Stimulated activated CD4-positive, alpha-beta T cell treated with anti-CD3 and anti-CD28 coated beads, Interleukin-12 subunit alpha, Interleukin-12 subunit beta, amount 100 ng/mL, for 4 hours (primary cell): Measurements from ENCODE around the gene FJX1.

Experiments used
- DNase-seq: peaks from one replicate; pipeline ENCODE4 v3.0.0-alpha.2; 2020

The FJX1 gene, protein sequence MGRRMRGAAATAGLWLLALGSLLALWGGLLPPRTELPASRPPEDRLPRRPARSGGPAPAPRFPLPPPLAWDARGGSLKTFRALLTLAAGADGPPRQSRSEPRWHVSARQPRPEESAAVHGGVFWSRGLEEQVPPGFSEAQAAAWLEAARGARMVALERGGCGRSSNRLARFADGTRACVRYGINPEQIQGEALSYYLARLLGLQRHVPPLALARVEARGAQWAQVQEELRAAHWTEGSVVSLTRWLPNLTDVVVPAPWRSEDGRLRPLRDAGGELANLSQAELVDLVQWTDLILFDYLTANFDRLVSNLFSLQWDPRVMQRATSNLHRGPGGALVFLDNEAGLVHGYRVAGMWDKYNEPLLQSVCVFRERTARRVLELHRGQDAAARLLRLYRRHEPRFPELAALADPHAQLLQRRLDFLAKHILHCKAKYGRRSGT

DNA sequence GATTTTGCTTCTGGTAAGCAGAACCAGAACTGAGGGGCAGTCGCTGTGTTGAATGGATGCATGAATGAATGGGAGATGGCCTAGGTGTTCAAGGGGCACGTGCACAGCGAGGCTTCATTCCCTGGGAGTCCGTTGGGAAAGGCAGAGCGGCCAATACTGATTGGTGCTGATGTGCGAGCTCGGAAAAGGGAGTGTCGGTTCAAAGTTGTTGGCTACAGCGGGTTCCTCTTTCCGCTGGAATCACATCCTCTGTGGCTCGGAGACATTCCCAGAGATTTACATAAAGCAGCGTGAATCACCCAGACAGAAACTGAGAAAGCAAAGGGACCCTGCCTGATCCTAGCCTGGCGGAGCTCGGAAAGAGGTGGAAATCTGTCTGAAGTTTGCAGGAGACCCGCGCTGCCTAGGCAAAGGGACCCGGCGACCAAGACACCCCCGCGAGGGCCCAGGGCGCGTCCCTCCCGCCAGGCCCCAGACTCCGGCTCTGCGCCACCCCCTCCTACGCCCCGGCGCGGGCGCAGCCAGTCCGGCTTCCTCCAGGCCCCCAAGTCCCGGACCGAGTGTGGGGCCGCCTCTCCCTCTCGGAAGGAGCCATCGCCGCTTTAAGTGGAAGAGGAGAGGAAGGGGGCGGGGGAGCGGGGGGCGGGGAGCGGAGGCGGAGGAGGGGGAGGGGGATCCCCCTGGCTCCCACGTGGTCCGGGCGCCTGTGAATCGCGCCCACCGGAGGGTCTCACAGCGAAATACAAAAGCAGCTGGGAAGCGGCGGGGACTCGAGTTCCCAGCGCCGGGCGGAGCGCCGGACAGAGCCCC, at the start of gene FJX1:
Gene FJX1, plus strand, starts transcription at position 774 of the 810 bp plus-strand sequence. CDS start 177 bp downstream, outside the sequence.
- peak; percentile 23 for DNase-seq

DNA sequence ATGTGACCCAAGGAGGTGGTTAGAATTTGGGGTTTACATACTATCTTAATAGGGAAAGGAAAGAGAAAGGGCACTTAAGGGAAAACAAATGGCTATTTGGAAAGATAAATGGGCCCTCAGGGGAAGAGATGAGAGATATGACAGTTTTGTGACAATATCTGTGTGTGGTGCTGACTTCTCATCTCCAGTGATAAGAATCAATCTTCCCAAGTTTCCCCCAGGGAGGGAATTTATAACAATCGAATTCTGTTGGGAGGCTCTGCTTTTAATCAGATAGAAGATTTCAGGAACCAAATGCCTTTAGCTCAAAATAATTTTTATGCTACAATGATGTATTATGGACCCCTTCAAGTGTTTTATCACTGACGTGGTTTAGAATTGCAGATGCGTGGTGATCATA, 46.6 kb upstream of the FJX1 start:
- no peak for DNase-seq

DNA sequence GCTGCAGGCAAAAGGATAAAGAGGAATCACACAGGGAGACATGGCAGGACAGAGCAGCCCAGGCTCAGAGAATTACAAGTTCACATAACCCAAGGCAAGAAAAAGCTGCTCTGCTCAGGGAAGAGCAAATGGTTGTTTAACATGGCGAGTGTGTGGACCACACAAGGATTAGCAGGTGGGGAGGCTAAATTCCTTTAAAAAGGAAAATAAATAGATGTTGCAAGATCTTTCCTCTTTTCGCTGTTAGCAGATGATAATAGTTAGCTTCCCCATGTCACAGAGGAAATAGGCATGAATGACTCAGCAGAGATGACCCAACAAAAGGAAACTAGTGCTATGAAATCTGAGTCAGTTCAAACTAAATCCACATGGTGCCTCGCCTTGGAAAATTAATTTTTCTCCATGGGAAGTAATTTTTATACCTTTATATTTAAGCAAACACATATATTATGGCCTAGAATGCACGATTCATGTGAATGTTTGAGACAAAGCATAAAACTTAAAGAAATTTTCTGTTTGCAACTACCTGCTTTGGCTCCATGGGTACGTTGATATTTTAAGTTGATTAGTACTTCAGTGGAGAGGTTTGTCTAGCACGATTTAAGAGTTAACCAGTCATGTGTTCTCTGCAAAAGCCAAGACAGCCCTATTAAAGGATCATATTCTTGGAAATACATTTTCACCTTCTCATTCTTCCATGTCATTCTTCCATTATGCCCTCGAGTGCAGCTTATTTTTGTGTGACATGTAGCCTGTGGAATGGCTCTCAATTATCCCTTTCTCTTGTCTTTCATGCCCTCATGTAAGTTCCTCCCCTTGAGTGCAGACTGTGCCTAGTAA, 38.5 kb upstream of the FJX1 start:
- DNase-seq = no peak

DNA sequence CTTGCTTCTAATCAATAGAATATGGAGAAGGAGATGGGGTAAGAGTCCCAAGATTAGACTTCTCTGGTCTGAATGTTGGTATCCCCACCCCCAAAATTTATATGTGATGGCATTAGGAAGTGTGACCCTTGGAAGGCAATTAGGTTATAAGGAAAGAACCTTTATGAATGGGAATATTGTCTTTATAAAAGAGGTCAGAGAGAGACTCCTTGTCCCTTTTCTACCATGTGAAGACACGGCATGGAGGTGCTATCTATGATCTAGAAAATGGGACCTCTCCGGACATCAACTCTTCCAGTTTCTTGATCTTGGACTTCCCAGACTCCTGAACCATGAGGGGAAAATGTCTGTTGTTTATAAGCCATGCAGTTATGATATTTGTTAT, 37.9 kb upstream of the FJX1 start:
- DNase-seq = no peak

DNA sequence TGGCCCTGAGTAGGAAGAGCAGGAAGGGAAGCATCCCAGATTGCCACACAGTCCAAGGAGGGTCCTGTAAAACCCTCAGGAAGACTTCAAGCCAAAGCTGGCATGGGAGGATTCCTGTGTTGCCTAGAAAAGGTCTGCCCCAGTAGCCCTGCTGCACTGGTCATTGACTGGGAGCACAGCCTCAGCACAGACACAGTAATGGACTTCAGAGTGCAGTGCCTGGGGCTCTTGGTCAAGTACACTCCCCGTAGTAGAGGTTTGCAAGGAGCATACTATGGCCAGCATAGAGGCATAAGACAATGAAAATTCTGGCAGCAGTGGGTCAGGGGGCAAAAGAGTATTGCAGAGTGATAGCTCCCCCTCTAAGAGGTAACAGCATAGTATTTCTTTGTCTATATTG, 36.2 kb upstream of the FJX1 start:
- no peak for DNase-seq

DNA sequence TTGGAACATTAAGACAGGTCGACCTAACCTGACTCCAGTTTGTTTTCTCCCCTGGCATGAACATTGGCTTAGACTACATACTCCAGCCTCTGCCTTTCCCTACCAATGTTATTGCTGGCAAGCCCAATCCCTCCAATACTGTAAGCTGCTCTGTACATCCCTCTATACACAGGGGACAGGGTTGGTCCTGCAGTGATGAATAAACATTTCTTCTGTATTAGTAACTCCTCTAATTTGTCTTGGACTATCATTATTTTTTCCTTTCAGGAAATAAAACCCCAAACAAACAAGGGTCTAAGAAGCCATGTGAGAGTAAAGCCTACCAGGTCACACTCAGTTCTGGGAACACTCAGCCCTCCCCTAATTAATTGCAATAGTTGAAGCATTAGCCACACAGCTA, 35.1 kb upstream of the FJX1 start:
- no peak for DNase-seq

DNA sequence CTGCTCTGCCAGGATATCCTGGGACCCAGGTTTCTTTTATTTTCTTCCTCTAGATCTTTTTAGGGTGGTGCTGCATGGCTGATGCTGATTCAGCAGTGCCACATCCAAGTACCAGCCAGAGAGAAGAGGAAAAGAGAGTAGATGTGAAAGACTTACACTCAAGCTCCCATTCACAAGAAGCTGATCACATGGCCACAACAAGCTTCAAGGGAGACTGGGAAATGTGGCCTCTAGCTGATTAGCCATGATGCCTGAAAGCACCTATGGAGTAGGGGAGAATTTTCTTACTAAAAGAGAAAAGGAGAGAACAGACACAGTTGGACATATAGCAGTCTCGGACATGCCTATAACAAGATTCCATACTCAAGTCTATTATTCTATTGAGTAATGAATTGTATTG, 34.4 kb upstream of the FJX1 start:
- DNase-seq = no peak

DNA sequence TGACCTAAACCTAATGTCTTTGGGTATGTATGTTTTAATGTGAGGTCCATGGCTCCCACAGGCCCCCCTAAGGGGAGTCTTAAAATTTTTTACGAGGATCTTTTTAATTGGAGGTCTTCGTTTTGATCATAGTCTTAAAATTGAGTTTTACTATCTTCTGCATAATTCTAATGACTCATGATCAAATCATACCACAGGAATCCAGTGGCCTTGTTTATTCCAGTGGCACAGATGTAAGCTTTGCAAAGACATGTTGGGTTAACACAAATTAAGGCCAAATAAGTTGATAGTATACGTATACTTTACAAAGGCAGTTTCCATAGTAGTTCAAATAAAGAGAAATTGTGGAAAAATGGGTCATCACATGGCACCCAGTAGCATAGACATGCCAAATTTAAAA, 33.9 kb upstream of the FJX1 start:
- no peak for DNase-seq

DNA sequence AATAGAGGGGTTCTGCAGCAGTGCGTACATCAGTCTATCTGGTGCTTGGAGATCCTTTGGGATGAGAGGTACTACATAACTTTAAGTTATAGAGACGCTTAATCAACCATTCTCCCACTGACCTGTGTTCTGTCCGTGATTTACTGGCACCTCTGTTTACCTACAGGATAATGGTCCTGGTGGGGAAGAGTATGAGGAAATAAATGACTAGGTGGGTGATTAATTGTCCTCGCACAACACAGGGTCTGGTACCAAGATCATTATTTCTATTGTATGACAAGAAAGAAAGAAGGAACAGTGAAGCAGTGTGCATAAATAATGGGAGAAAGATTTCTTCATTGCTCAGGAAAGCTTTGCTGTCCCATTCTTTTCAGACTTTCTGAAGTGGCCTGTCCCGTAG, 32.8 kb upstream of the FJX1 start:
- no peak for DNase-seq

DNA sequence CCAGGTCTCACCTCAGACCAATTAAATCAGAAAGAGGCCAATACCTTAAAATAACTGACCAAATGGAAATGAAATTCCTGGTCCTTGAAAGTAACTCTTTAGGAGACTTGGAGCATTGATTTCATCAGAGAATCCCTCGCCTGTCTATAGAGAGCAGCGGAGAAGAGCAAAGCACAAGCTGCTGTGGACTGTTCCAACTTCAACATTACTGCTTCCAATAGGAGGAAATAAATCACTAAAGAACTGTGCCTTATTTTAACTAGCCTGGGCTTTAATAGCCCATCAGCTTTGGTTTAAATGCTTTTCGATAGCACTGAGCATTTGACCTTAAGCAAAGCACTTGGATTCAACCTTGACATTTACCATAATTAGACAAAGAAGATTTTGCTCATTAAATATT, 32.0 kb upstream of the FJX1 start:
- DNase-seq = no peak

DNA sequence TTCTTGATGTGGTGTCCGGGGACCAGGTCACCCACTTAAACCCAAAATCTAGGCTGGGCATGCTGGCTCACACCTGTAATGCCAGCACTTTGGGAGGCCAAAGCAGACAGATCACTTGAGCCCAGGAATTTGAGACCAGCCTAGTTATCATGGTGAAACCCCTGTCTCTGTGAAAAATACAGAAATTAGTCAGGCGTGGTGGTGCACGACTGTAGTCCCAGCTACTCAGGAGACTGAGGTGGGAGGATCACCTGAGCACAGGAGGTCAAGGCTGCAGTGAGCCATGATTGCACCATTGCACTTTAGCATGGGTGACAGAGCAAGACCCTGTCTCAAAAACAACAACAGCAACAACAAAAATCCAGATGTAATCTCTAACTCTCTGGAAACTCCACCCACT, 30.3 kb upstream of the FJX1 start:
- no peak for DNase-seq

DNA sequence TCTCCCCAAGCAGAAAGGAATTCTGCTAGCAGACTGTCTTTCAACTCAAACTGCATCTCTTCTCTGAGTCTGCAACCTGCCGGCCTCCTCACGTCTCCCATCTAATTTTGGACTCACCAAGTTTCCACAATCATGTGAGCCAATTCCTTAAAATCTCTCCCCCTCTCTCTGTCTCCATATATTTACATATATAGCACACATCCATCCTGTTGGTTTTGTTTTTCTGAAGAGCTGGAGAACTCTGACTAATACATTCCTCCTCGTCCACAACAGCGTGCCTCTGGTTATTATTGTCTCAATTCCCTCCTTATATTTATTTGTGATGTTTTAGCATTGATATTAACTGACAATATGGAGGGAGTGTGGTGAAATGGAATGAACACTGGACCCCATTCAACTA, 29.6 kb upstream of the FJX1 start:
- DNase-seq = no peak

DNA sequence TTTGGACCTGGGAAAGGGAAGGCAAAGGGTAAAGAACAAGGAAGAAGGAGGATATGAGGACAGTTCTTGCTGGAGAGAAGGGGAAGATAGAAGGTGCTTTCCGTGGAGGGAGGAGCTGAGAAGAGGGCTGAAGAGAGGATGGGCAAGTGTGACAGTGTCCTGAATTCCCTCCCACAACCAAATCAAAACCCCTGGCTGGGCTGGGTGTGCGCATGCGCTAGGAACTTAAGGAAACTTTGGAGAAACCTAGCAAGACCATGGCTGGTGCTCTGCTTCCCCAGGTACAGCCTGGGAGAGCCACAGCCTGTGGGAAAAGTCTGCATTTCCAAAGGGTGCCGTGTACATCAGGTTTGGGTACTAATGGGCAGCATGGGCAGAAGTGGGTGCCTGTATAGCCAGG, 29.0 kb upstream of the FJX1 start:
- DNase-seq = no peak

DNA sequence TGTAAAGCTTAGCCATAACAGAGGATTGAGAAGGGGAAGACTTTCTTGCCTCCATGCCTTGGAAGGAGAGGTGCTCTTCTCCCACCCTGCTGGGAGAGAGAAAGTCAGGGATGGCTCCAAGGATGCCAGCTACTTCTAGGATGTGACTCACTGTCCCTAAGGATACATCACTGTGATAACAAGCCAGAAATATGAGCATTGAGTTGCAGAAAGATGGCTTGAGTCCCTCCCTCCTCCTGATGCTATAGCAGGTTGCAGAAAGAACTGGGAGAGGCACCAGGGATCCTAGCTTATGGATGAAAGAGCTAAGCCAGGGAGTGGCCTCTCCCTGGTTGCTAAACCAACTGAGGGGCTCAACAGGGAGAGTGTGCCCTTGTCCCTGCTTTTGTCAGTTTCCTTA, 27.8 kb upstream of the FJX1 start:
- DNase-seq = no peak

DNA sequence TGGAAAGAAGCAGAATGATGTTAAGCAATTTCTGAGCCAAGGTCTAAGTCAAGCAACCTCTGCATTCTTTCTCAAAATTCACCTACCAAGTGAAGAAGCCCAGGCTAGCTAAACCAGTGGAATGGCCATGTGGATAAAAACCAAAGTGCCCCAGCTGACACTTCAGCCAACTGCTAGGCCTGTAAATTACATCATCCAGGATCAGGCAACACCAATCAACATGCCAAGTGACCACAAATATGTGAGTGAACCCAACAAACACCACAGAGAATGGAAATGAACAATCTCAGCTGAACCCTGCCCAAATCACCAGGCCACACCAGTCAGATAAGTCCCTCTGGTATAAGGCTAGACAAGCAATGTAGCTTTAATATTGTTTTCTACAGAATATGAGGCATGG, 25.1 kb upstream of the FJX1 start:
- DNase-seq = no peak

DNA sequence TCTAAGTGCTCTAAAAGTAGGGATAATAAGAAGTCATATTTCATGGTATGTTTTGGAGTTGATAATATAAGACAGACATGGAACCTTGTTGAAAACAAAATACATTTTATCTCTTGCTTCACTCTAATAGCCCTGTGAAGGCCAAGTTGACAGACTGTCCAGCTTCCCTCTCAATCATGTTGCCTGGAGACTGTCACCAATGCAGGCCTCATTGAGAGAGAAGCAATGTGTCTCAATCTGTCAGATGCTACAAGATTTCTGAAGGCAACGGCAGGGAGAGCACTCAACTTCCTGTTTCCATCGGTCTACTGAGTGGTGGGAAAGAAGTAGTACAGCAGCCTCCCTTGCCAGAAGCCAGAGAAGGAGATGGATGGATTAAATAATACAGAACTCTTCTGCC, 23.6 kb upstream of the FJX1 start:
- no peak for DNase-seq

DNA sequence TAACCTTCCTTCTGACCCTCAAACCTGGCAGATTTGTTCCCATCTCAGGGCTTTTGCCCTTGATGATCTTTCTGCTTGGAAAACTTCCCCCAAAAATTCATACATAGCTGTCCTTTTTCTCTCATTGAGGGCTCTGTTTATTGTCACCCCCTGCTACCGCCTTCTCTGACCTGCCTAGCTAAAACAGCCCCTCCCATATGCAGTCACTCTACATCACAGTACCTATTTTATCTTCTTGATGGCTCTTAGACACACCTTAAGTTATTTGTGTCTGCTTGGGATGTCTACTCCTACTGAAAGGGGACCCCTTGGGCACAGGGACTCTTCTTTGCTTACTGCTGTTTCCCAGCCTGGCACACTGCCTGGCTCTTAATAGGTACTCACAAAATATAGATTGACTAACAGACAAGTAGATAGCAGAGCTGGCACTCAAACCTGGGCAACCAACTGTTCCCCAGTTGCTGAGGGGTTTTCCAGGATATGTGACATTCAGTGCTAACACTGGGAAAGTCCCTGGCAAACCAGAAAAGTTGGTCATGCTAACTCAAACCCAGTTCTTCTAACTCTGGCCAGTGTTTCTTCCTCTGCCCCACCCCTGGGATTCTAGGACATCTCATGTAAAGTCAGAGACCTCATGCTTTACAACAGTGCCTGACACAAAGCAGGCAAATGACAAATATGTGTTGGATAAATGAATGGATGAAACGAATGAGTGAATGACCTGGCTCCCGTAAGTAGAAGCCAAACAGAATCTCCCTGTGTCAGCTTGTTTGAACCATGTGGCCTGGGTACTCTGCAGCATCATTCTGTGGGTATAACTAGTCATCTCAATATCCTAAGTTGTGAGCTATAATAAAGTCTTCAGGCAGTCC, 19.8 kb upstream of the FJX1 start:
- DNase-seq = no peak

DNA sequence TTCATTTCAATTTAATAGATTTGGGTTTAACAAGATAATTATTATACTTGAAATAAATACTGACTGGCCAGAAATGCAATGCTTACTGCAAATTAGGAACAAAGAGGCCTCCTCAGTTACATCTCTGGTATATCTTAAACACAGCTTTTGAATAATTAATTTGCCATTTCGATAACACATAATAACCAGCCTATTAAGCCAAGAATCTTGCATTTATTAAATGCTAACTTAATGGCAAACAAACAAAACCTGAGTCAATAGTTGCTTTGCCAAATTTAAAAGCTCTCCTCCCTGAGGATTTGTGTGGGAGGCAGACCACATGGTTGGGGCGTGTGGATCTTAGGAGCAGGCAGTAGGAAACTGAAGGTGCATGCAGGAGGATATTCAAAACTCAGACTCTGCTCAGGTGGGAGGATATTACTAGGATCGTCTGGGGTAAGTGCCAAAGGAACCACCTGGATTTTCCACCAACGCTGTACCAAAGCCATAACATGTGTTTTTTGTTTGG, 17.9 kb upstream of the FJX1 start:
- DNase-seq = no peak

DNA sequence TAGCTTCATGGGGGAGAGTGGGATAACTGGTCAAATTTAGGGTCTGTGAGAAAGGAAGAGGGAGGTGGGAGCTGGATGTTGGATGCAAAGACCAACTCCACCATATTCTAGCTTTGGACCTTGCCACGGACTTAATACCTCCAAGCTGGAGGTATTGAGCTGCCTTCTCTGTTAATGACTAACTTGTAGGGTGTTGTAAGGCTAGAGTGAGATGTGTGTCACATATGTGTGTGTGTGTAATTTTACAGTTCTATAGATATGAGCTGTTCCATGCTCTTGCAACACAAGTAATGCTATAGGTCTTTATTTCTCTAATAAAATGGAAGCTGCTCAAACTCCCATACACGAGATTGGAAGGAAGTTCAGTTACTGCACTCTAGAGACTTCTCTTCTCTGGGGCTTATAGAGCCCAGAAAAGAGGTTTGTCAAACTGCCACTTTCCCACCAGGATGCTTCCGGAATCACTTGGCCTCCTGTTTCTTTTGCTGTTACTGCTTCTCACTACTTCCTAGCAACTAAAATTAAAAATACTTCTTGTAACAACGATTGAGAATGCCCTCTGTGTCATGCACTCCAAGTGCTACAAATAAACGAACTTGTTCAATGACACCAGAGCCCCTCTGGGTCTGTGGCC, 16.0 kb upstream of the FJX1 start:
- DNase-seq = no peak

DNA sequence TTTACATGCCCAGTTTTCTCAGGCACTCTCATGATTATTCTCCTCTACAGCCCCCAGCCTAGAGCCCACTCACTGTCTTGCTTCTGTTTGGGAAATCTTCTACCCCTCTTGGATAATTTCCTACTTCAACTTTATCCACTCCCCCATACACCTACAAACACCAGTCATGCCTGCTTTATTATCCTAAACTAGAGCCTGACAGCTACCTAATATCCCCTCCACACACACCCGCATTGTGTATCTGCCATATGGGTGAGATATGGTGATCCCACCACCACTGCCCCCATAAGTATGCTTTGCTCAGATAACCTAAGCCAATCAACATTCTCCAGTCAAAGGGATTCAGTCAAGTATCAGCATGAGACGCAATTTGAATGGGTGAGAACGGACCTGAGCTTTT, 15.3 kb upstream of the FJX1 start:
- DNase-seq = no peak

DNA sequence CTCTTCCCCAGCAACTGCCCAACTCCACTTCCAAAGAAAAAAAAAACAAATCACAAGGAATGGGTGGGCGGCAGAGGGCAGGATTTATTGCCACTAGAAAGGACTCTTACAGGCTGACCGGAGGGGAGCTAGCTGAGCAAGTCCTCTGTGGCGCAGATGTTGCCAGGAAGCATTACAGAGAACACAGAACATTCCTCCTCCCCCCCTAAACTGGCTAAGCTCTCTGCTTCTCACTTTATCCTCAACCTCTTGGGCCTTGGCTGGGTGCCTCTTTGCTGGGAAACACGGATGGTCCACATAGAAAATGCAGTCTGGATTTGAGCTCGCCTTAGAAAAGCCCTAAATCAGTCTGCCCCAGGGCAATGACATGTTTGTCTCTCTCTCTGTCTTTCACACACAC, 12.6 kb upstream of the FJX1 start:
- no peak for DNase-seq

DNA sequence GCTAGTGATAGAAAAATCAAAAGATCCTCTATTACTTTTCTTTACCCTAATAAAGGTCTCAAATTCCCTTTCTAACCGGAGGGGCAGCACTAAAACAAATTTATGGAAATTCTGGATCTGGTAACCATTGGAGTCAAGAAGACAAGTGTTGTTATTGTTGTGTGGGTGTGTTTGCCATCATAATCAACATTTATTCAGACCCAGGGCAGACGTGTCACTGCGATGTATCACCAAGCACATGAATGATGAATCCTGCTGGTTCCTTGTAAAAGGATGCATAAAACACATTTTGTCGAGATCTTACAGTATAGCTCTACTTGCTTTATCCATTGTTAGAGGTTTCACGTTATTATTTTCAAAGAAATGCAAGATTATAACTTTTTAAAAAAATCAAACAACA, 12.1 kb upstream of the FJX1 start:
- DNase-seq = no peak
